GM23248 (cell line): ENCODE results near the gene CENPU. TPM values are rescaled to one million over a fixed set of nuclear protein-coding genes. Genes with fewer than 3 reads are reported as not detected.

Source experiments
- DNase-seq: peaks from one replicate; pipeline ENCODE4 v3.0.0-alpha.2; 2015
- H2AFZ ChIP-seq: fragments of 200-600 bp; sonication (generic); 2 replicates; pipeline ENCODE4 v1.6.1; 2016; ENCODE audit warnings: antibody characterized with exemption
- H3F3A ChIP-seq: fragments of 200-600 bp; sonication (generic); 2 replicates; pipeline ENCODE4 v1.6.1; 2016; ENCODE audit warnings: mild to moderate bottlenecking, antibody characterized with exemption, mixed run types; ENCODE audit not compliant: insufficient read depth
- H3K27ac ChIP-seq: fragments of 200-600 bp; sonication (generic); 2 replicates; pipeline ENCODE4 v1.5.1; 2016; ENCODE audit warnings: mild to moderate bottlenecking
- H3K27me3 ChIP-seq: fragments of 200-600 bp; sonication (generic); replicated peaks from 2 replicates; pipeline ENCODE4 v1.6.1; 2016; ENCODE audit warnings: mild to moderate bottlenecking; ENCODE audit not compliant: insufficient read depth
- H3K36me3 ChIP-seq: fragments of 200-600 bp; sonication (generic); 2 replicates; pipeline ENCODE4 v1.6.1; 2016; ENCODE audit warnings: low read depth, mild to moderate bottlenecking
- H3K4me1 ChIP-seq: fragments of 200-600 bp; sonication (generic); 2 replicates; pipeline ENCODE4 v1.6.1; 2016; ENCODE audit warnings: mild to moderate bottlenecking; ENCODE audit not compliant: insufficient read depth
- H3K4me2 ChIP-seq: fragments of 200-600 bp; sonication (generic); one replicate; pipeline ENCODE4 v1.6.1; 2016; ENCODE audit warnings: mild to moderate bottlenecking; ENCODE audit not compliant: unreplicated experiment
- H3K4me3 ChIP-seq: fragments of 200-600 bp; sonication (generic); 2 replicates; pipeline ENCODE4 v1.5.1; 2016; ENCODE audit warnings: mild to moderate bottlenecking
- H3K79me2 ChIP-seq: fragments of 200-600 bp; sonication (generic); 2 replicates; pipeline ENCODE4 v1.6.1; 2016; ENCODE audit warnings: mild to moderate bottlenecking; ENCODE audit not compliant: insufficient read depth
- H3K9ac ChIP-seq: fragments of 200-600 bp; sonication (generic); 2 replicates; pipeline ENCODE4 v1.6.1; 2016; ENCODE audit warnings: mild to moderate bottlenecking
- H3K9me2 ChIP-seq: fragments of 200-600 bp; sonication (generic); 2 replicates; pipeline ENCODE4 v1.6.1; 2016; ENCODE audit warnings: mixed run types, mild to moderate bottlenecking, moderate library complexity; ENCODE audit not compliant: insufficient read depth
- H3K9me3 ChIP-seq: fragments of 200-600 bp; sonication (generic); one replicate; pipeline ENCODE4 v1.6.1; 2017; ENCODE audit warnings: low read depth
- H4K20me1 ChIP-seq: fragments of 200-600 bp; sonication (generic); 2 replicates; pipeline ENCODE4 v1.6.0; 2016; ENCODE audit not compliant: insufficient read depth
- EZH2phosphoT487 ChIP-seq: fragments of 200-600 bp; sonication (generic); IDR thresholded peaks from 2 replicates; pipeline ENCODE4 v1.6.1; 2018; ENCODE audit warnings: antibody characterized with exemption, moderate library complexity, mild to moderate bottlenecking, low read depth; ENCODE audit not compliant: insufficient read depth
- WGBS, 2 experiments: methylation state at CpG; one replicate each; pipeline ENCODE4 v1.1.6; 2015 to 2017; ENCODE audit warnings: low lambda C conversion rate in 2 of 2, low coverage in 1 of 2; ENCODE audit errors: missing lambda C conversion rate in 2 of 2; 5-methylcytosine and 5-hydroxymethylcytosine counted together
- in situ Hi-C: fragments of 300-500 bp; cut with MboI; formaldehyde crosslinking; loops from 2 replicates; pipeline ENCODE4 v1.15.0; 2020
- polyA plus RNA-seq: library from polyadenylated mRNA; unstranded; fragments of >200 nt; fragmentation: Nextera tagmentation; extraction: Ambion mirVana; gene quantifications from 2 replicates; pipeline ENCODE4 v1.2.1, GENCODE V29; 2016
- total RNA-seq: library from RNA; depleted of rRNA; stranded (reverse); fragments of >200 nt; shearing (Covaris generic); gene quantifications from 2 replicates; pipeline ENCODE4 v1.2.3, GENCODE V29; 2014; rRNA removed

CENPU gene
- total and polyA plus RNA-seq, 2 experiments from 2014 or later = 8.5 to 15.7 TPM

DNA sequence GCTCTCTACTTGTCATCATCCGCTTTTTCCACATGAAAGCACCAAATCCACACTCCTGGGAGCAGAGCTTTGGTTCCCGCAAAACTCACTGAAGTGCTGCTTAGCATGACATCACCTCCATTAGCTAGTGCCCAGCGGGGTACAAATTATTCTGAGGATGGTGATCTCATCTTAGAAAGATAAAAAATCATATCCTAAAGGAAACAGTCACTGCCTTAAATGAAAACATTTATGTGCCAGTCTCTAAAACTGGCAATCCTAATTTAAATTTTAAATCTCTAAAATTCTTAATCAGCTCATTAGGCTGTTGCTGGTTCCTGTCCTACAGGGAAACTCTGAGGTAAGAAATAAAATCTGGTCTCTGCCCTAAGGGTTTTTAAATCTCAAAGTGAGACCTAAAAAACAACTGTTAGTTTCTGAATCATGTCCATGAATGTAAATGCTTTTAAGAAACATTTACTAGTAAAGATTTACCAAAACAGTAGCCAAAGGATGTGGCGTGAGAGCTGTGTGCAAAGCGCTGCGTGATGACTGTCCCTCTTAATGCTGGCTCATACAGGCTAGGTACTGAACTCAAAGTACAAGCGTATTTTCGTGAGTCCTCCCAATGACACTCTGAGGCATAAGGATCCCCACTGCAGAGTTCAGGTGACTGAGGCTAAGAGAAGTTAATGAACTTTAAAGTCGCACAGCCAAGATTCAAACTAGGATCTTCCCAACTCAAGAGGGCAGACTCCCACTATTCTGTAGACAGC lies 89.2 kb downstream of the CENPU start:
- Histone ChIP-seq H3K27me3 (no peaks in the 10 kb centered on the region), H3K27ac (no peak overlapping the region; the same call in 1 of the 2 replicates)
- peak; percentile 53 for DNase-seq

More for the DNA sequence above, 89.2 kb downstream of the CENPU start:
- Histone ChIP-seq H3K36me3 (peaks cover 8% of the 10 kb centered on the region; the same call in 1 of the 2 replicates), H3K4me2 (no peak overlapping the region), H3K9me3 (no peaks in the 10 kb centered on the region), H3K4me1 (peaks cover 25% of the 10 kb centered on the region), H3K9me2 (no peaks in the 10 kb centered on the region), H2AFZ (no peak overlapping the region), H3K9ac (0 out of 2 replicates have a peak overlapping the region, but pooled peaks have one; percentile 19), H4K20me1 (no peaks in the 10 kb centered on the region), H3K79me2 (peaks cover 90% of the 10 kb centered on the region), H3K4me3 (no peak overlapping the region), H3F3A (peaks cover 10% of the 10 kb centered on the region)
- no peak for TF ChIP-seq EZH2phosphoT487
- in situ Hi-C loops = no loop called here
- 86 to 87% methylated on average over 9 of the region's 9 CpGs for WGBS, 2 experiments

Other genes with a start within 250 kb of the CENPU start
- gene CASP3, start 84.6 kb downstream of the CENPU start, total RNA-seq = 45.8 and 50.7 TPM in 2 replicates
- gene CASP3, start 84.6 kb downstream of the CENPU start, polyA plus RNA-seq = 53.2 and 53.4 TPM in 2 replicates
- gene PRIMPOL, start 84.4 kb downstream of the CENPU start, total RNA-seq = 16.0 and 19.7 TPM in 2 replicates
- 14.2 and 15.0 TPM in 2 replicates for gene PRIMPOL, start 84.4 kb downstream of the CENPU start, polyA plus RNA-seq
- gene ACSL1, start 91.9 kb upstream of the CENPU start, total RNA-seq = 16.8 and 22.6 TPM in 2 replicates
- 15.4 and 17.3 TPM in 2 replicates for gene ACSL1, start 91.9 kb upstream of the CENPU start, polyA plus RNA-seq